ENCODE measurements around the gene MEF2C. TPM values are rescaled to one million over a fixed set of nuclear protein-coding genes. Genes with fewer than 3 reads are reported as not detected.

MEF2C gene
- total RNA-seq, 1 donor from 2014 or later, result 1.9 TPM

DNA sequence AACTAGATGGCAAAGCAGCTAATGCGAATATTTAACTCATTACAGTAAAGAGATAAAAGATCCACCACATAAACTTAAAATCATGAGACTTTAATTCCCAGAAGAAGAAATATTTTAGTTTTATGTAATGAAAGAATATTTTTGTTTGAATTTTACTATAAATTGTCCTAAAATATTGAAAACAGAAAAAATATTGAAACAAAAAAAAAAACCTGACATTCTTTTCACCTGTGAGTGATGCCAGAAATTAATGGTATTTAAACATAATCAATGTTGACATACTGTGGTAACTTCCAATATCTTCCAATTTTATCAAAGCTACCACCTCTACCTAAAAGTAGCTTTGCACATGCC, 153.2 kb downstream of the MEF2C start:
- H3K27me3 Mint-ChIP-seq, result no peaks in the 10 kb centered on the region
- no peaks in the 10 kb centered on the region for H3K36me3 Mint-ChIP-seq (ENCODE audit: insufficient read depth)
- H3K27ac Mint-ChIP-seq, result no peak overlapping the region
- H3K4me3 Mint-ChIP-seq (ENCODE audit: low read depth), result no peak overlapping the region
- TF ChIP-seq, protein P1, sequence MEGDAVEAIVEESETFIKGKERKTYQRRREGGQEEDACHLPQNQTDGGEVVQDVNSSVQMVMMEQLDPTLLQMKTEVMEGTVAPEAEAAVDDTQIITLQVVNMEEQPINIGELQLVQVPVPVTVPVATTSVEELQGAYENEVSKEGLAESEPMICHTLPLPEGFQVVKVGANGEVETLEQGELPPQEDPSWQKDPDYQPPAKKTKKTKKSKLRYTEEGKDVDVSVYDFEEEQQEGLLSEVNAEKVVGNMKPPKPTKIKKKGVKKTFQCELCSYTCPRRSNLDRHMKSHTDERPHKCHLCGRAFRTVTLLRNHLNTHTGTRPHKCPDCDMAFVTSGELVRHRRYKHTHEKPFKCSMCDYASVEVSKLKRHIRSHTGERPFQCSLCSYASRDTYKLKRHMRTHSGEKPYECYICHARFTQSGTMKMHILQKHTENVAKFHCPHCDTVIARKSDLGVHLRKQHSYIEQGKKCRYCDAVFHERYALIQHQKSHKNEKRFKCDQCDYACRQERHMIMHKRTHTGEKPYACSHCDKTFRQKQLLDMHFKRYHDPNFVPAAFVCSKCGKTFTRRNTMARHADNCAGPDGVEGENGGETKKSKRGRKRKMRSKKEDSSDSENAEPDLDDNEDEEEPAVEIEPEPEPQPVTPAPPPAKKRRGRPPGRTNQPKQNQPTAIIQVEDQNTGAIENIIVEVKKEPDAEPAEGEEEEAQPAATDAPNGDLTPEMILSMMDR (IDR thresholded peaks at IDR 0.05; ENCODE audit: unreplicated experiment), result no peak
- DNase-seq (ENCODE audit: low spot score, unreplicated experiment), result no peak
- peaks cover 5% of the 10 kb centered on the region for H3K4me1 Mint-ChIP-seq (ENCODE audit: low read depth)
- H3K9me3 Mint-ChIP-seq (ENCODE audit: low read depth), result no peaks in the 10 kb centered on the region

DNA sequence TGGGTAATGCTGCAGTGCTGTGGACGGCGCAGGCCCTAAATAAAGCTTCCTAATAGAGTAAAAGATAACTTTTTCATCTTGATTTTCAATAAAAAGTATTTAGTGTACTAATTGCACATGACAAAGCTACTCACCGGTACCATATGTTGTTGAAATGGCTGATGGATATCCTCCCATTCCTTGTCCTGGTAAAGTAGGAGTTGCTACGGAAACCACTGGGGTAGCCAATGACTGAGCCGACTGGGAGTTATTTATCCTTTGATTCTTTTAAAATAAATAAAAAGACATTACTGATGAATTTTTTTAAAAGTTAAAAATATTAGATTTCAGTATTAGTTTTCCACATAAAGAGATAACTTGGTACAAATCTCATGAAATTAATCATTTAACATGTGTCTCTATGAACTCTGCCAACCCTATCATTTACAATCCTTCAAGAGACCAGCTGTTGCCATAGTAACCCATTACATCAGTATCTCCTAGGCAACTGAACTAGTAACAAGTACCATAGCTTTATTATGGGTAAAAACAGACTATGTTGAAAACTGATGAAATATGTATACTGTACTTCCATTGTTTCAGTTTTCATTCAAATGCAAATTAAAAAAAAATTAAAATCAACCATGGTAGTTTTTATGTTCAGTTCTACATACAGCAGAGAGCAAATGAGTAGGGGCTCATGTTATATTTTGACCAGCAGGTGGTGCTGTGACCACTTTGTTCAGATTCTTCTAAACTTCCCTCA, 153.7 kb downstream of the MEF2C start:
- TF ChIP-seq, protein P1 (IDR thresholded peaks at IDR 0.05; ENCODE audit: unreplicated experiment), result peak; percentile 95
- peaks cover 5% of the 10 kb centered on the region for H3K4me1 Mint-ChIP-seq (ENCODE audit: low read depth)
- no peaks in the 10 kb centered on the region for H3K36me3 Mint-ChIP-seq (ENCODE audit: insufficient read depth)
- no peak overlapping the region for H3K27ac Mint-ChIP-seq
- no peak overlapping the region for H3K4me3 Mint-ChIP-seq (ENCODE audit: low read depth)
- H3K27me3 Mint-ChIP-seq, result no peaks in the 10 kb centered on the region
- no peaks in the 10 kb centered on the region for H3K9me3 Mint-ChIP-seq (ENCODE audit: low read depth)
- peak; percentile 28 for DNase-seq (ENCODE audit: low spot score, unreplicated experiment)

DNA sequence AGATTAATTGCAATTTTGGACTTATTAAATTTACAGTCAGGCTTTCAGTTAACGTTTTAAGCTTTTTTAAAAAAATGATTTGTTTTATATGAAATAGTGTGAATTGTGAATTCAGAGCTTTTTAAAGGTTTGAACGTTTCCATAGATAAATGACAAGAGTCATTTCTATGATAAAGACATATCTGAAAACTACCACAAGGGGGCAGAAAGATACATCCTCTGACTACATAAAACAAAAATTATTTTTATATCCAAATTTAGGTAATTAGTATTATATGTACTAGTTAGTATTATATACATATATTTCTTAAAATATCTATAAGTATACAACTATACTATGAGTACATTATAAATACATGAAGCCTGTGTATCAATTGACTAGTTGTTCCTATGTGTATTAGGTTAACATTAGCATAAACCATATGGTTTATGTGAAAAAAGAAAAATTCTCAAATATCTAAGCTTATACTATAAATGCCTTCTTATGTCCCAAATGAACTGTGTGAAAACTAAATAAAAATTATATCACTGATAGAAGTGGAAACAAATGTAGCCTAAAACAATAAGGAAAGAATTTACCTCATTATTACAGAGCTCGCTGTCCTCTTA, 155.2 kb downstream of the MEF2C start:
- Mint-ChIP-seq H3K27me3 (peaks cover 8% of the 10 kb centered on the region), H3K36me3 (ENCODE audit: insufficient read depth) (no peaks in the 10 kb centered on the region), H3K4me1 (ENCODE audit: low read depth) (peaks cover 5% of the 10 kb centered on the region), H3K27ac (no peak overlapping the region), H3K4me3 (ENCODE audit: low read depth) (no peak overlapping the region), H3K9me3 (ENCODE audit: low read depth) (no peaks in the 10 kb centered on the region)
- no peak for DNase-seq (ENCODE audit: low spot score, unreplicated experiment)
- TF ChIP-seq, protein P1 (IDR thresholded peaks at IDR 0.05; ENCODE audit: unreplicated experiment), result peak; percentile 77

DNA sequence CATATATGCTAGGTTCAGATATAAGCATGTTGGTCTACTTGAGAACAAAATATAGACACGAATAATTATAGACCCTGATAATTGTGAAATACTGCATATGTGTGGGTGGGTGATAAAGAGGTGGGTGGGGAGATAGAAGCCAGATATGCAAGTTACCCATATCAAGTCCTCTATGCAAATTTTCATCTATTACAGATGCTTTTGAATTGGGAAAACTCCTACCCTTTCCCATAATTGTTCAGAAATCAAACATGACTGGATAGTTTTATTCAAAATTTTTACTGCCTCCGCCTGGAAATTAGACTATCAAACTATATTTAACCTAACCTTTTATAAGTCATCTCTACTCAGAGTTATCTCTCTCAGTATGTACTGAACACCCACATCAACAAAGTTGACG, 157.5 kb downstream of the MEF2C start:
- Mint-ChIP-seq H3K27me3 (peaks cover 18% of the 10 kb centered on the region), H3K9me3 (ENCODE audit: low read depth) (no peaks in the 10 kb centered on the region), H3K36me3 (ENCODE audit: insufficient read depth) (no peaks in the 10 kb centered on the region), H3K4me3 (ENCODE audit: low read depth) (no peak overlapping the region), H3K4me1 (ENCODE audit: low read depth) (peaks cover 7% of the 10 kb centered on the region), H3K27ac (no peak overlapping the region)
- TF ChIP-seq, protein P1 (IDR thresholded peaks at IDR 0.05; ENCODE audit: unreplicated experiment), result no peak
- DNase-seq (ENCODE audit: low spot score, unreplicated experiment), result no peak

DNA sequence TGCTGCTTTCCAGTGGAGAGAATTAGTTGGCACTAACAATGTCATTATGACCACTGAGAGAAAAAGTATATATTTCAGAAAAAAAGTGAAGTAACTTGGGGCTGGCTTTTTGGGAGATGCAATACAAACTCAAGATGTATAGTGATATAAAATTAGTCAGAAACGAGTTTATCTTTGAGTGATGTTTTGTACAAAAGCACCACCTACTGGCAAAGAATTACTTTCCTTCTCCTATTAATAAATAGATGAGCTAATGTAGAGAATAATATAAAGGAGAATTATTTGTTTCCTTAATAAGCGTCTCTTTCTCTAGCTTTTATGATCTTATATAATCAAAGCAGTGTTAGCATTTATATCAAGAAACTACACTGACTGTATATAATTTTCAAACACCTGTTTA, 158.8 kb downstream of the MEF2C start:
- Mint-ChIP-seq H3K27ac (no peak overlapping the region), H3K4me3 (ENCODE audit: low read depth) (no peak overlapping the region), H3K36me3 (ENCODE audit: insufficient read depth) (no peaks in the 10 kb centered on the region), H3K27me3 (peaks cover 18% of the 10 kb centered on the region), H3K9me3 (ENCODE audit: low read depth) (no peaks in the 10 kb centered on the region), H3K4me1 (ENCODE audit: low read depth) (peaks cover 5% of the 10 kb centered on the region)
- TF ChIP-seq, protein P1 (IDR thresholded peaks at IDR 0.05; ENCODE audit: unreplicated experiment), result peak; percentile 49
- no peak for DNase-seq (ENCODE audit: low spot score, unreplicated experiment)
